ENCODE data around the gene PDE4B.

The PDE4B gene

DNA sequence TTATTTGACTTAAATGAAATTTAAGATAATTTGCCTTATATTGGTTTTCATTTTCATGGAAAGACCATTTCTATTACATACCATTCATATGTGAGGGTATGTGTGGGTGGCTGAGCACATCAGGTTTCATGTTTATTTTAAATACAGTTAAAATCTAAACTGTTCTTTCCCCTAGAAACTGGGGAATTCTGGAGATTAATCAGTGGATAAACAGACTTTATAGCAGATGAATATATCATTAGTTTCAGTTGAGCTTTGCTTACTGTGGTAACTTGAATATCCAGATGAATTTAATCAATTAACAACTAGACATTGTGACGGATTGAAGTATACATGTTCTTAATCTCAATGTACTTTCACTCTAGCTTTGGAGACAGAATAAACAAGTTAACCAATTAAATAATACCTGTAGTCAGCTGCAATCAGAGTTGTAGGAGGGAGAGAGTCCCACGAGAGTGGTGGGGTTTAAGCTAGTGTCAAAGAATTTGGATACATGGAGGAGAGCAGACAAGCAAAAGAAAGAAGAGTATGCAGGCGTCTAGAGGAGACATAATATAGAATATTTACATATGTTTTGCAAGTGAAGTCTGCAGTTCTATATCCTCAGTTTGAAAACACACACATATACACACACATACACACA lies 97.6 kb downstream of the PDE4B start:
- DNase-seq: no peak

DNA sequence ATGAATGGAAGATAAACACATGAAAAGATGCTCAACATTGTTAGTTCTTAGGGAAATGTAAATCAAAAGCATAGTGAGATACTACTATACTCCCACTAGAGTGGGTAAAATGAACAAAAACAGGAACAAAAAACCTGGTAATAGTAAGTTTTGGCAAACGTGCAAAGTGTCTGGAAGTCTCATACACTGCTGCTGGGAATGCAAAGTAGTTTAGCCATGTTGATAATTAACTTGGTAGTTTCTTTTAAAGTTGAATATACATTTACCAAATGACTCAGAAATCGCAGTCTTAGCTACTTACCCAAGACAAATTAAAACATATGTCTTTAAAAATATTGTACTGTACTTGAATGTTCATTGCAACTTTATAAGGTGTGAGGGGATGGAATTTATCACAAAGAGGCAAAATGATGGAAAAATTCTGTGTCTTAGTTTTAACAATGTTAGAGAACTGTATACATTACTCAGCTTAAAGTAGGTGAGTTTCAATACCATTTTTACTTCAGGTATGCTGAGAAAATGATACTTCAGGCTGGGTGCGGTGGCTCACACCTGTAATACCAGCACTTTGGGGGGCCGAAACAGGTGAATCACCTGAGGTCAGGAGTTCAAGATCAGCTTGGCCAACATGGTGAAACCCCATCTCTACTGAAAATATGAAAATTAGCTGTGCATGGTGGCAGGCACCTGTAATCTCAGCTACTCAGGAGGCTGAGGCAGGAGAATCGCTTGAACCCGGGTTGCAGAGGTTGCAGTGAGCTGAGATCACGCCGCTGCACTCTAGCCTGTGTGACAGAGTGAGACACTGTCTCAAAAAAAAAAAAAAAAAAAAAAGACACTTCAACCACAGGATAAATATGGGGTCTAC lies 102.3 kb downstream of the PDE4B start:
- DNase-seq: no peak

DNA sequence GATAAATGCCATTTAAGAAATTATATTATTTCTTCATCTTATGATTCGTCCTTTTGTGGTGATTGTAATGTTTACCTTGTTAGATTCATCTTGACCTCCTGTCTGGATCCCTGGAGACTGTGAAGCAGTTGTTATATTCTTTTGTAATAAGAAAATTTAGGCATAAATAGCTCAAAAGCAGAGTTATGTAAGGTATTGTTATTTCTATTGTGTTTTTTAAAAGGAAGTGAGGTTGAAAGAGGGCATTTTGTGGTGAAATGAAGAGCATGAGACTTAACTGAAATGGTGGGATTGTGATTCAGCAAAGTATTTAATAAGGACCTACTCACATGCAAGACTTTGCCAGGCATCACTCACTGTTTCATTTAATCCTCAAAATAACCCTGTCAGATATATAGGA lies 104.0 kb downstream of the PDE4B start:
- DNase-seq: no peak

DNA sequence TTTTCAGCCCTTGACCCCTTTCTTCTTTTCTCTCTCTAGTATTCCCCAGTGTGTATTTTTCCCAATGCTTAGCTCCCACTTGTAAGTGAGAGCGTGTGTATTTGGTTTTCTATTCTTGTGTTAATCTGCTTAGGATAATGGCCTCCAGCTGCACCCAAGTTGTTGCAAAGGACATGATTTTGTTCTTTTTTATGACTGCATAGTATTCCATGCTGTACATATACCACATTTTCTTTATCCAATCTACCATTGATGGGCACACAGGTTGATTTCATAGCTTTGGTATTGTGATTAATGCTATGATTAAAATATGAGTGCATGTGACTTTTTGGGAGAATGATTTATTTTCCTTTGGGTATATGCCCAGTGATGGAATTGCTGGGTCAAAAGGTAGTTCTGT lies 104.8 kb downstream of the PDE4B start:
- DNase-seq: no peak

DNA sequence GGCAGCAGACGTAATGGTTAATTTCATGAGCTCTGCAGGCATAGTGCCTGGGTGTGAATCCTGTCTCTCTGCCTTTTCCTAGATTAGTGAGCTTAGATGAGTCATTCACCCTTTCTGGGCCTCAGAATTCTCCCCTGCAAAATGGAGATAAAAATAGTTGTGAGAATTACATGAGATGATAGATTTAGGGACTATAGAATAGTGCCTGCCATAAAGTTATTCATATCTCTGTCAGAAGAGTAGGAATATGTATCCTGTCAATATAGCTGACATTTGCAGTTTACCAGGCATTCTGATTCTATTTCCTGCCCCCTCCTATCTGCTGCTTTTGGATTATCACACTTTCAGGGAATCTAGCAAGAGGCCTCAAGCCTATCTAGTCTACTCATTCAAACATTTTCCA lies 112.0 kb downstream of the PDE4B start:
- no peak for DNase-seq

DNA sequence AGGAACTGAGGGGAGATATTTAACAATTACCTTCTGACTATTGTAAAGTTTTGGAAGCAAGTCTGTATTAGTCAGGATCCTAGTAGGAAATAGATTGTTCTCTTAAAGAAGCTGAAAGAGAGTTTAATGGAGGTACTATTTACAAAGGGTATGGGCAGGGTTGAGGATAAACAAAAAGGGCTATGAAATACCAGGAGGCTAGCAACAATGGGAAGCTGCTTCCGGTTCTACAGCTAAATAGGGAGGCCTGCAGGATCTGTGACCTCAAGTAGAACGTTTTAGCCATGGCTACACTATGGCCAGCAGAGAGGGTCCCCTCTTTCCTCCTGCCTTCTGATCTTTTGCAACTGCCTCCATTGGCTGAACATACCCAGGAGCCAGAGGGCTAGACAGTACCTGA lies 117.7 kb downstream of the PDE4B start:
- DNase-seq: no peak

DNA sequence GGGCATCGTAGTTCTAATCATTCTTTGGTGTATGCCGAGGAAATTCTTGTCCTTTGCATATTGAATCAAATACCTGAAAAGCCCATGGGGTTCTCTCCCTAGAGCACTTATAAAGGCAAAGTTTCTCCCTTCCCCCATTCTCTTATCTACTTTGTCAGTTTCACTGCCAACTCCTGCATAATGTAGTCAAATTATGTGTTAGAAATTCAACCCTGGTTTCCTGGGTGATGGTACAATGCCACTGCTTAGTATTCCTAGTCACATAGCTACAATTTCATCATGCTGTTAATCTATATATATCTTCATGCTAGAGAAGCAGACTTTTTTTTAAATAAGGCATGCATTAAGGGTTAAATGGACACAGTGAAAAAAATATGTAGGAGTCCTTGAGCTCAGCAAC lies 119.0 kb downstream of the PDE4B start:
- no peak for DNase-seq

DNA sequence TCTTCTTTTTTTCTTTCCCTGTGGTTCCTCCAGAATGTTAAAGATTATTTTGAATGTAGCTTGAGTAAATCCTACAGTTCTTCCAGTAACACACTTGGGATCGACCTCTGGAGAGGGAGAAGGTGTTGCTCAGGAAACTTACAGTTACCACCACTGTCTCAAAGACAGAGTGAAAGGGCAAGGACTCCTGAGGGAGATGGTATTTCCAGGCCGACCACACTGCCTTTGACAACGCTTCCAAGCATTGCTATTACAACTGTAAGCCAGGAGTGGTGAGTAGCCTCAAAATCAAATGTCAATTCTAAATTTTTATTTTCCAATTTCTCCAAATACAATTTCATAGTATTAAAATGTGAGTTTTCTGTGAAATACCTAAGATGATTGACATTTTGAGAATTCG lies 125.9 kb downstream of the PDE4B start:
- DNase-seq: no peak

DNA sequence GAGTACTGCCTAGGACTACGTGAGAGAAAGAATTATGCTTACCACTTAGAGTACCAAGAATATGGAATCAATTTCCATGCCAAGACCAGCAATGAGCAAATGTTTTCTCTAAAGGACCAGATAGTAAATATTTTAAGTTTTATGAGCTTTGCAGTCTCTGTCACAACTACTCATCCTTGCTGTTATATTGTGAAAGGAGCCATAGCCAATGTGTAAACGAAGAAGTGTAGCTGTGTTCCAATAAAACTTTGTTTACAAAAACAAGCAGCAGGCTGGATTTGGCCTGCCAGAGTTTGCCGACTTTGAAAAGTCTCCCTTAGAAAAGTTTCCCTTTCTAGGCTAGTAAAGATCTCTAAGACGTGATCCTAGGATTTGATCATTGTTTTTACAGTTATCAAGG lies 128.8 kb downstream of the PDE4B start:
- DNase-seq: no peak

DNA sequence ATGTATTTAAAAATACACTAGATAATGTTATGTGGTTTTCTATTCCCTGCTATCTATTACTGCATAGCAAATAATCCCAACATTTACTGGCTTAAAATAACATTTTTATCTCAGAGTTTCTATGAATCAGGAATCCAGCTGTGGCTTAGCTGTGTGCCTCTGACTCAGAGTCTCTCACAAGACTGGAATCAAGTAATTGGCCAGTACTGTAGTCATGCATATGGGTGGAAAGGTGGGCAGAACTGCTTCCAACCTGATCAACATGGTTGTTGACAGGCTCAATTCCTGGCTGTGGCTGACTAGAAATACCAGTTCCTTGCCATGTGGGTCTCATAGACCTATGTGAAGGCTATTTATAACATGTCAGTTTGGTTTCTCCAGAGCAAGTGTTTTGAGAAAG lies 131.8 kb downstream of the PDE4B start:
- no peak for DNase-seq

DNA sequence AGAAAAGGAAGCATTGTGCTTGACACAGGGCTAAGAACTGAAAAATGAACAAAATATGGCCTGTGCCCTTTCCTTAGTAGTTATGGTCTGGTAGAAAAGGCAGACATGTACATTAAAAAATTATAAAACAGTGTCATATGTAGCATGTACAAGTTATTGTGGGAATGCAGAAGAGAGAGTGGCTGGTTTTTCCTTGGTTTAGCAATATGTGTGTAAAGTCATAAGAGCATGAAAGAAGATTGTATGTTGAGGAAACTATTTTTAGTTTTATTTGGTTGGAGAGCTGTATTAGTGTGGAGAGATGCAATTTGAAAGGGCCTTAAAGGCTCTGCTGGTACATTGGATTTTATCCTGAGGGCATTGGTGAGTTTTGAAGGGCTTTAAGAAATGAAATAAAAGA lies 145.8 kb downstream of the PDE4B start:
- no peak for DNase-seq

DNA sequence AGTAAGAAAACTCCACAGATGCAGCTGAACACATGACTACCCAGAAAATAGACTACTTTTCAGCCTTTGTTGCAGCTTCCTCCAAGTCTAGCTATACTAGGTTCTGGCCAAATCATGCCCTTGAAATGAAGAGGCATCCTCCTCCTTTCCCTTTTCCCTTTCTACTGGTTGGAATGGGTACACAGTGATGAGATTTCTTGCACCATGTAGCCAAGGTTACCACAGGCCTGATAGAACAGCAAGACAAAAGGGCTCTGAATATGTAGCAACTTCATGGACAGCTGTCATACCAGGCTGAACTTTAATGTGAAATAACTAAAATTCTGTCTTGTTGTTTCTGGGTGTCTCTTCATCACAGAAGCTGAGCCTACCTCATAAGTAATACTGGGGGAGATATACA lies 146.5 kb downstream of the PDE4B start:
- DNase-seq: no peak

DNA sequence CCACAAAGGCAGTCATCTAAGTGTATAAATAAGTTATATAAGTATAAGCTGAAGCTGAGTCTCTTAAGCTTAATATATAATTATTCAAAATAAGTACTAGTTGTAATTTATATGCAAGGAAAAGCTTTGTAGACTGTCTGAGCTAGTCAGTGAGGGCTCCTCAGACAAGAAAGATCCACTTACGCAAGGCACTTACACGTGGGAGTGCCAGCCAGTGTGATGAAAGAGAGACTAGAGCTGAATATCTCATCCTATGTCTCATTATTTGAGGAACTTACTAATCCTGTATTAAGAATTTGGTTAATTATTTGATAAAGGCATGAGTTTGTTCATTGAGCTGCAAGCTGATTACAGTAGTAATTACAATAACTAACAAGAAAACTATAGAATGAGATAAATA lies 146.9 kb downstream of the PDE4B start:
- no peak for DNase-seq

DNA sequence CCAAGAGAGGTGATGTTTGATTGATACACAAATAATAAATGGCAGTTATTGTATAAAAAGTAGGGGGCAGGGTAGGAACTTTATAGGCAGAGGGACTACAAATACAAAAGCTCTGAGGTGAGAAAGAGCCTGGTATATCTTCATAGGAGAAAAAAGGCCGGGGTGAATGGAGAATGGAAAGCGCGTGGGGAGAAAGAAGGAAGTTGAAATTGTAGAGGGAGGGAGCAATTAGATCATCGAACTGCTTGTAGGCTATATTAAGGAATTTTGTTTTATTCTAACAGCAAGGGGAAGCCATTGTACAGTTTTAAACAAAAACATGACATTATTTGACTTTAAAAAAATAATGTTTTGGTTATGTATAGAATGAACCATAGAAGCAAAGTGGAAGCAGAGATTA lies 147.4 kb downstream of the PDE4B start:
- no peak for DNase-seq

DNA sequence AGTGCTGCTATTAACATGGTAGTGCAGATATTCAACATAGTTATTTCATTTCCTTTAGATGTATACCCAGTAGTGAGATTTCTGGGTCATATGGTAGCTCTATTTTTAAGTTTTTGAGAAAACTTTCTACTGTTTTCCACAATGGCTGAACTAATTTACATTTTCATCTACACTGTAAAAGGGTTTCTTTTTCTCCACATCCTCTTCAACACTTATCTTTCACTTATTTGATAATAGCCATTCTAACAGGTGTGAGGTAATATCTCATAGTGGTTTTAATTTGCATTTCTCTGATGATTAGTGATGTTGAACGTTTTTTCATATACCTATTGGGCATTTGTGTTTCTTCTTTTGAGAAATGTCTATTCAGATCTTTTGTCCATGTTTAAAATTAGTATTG lies 149.8 kb downstream of the PDE4B start:
- no peak for DNase-seq

DNA sequence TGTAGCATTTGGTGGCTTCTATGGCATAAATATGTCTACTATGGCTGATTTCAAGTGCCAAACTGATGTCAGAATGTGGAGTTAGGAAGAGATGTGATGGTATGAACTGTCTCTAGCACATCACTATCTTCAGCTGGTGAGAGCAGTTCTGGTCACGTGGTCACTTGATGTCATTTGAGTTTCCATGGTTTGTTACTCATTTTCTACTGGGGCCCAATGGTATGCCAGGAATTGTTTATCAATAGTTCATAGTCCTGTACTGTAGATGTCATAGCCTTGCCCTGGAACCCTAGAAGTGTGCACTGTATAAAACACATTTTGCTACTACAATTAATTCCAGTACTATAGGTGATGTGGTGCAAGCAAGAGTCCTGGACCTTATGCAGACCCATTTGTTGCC lies 153.7 kb downstream of the PDE4B start:
- no peak for DNase-seq

DNA sequence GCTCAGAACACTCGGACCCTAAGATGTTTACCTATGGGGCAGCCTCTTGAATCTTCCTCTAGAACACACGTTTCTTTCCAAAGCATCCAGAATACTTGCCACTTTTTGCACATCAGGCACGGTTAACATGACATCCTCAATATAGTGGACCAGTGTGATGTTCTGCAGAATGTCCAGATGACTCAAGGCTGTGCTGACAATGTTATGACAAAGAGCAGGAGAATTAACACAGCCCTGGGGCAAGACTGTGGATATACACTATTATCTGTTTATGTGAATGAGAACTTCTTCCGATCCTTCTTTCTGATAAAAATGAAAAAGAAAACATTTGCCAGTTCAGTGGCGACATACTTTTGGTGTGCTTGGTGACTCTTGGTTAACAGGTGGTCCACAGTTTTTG lies 154.3 kb downstream of the PDE4B start:
- no peak for DNase-seq

DNA sequence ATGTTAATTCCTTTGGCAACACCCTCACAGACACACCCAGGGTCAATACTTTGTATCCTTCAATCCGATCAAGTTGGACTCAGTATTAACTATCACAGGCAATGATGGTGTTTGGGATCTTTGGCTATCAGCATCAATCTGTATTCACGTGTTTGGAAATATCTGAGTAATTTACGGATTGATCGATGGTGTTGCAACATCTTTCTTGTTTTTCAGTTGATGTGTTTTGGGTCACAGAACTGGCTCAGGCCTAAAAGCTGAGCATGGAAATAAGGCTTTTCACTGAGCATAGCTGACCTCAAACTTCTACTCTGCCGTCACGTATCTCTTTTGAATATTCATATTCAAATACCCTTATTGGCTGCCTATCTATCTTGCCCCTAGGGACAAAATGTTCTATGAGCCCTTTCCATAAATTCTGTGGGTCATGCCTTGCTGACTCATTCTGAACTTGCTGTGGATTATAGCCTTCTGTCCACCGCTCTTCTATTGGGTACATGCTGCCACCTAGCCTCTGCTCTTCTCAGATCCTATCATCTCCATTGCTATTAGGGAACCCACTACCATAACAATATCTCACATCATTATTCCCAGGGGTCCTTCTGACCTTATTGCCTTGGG lies 156.0 kb downstream of the PDE4B start:
- DNase-seq: peak in 1 of 2 experiments; percentile 15

DNA sequence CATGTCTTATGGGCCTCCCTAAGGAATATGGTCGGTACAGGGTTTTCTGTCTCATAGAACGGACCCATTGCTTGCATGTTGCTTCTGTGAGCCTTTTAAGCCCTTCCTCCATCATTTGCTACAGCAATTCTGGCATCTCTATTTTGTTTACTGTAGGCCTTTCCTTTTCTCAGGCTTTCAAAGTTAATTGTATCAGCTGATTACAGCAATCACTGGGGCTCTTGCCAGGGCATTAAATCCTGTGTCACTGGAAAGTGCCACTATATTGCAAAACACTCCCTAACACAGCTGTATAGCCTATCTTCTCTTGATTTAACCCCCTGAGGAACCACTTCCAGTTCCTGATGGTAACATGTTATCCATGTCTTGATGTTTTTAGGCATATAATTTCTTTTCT lies 156.5 kb downstream of the PDE4B start:
- no peak for DNase-seq

DNA sequence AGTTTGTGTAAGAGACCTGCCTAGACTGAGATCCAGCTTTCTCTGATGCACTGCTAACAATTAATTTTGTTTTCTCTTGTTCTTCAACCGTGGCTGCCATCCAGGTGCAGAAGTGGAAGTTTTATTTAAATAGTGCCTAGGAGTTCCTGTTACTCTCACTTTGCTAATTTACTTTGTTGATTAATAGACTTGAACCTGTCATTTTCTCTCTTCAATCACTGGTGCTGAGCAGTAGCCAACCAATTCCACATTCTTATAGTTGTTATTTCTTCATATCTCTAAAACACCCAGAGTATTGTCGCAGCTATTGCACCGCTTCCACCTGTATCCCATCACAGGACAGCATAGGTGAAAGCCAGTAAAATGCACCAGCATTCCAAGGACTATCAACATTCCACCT lies 157.2 kb downstream of the PDE4B start:
- DNase-seq: no peak

DNA sequence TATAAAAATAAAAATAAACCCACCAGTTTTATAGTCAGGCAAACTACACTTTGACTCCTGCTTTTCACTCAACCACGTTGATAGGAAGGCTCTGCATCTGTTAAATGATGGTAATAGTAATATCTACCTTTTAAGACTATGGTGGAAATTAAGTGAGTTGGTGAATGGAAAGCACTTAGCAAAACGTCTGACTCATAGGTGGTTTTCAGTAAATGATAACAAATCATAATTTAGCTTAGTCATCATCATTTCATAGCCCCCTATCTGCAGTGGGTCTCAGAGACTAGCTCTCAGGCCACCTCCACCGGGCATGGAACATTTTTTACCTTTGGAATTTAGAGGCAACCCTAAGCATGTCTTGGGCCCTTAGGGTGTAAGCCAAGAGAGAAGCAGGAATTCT lies 160.0 kb downstream of the PDE4B start:
- DNase-seq: no peak

DNA sequence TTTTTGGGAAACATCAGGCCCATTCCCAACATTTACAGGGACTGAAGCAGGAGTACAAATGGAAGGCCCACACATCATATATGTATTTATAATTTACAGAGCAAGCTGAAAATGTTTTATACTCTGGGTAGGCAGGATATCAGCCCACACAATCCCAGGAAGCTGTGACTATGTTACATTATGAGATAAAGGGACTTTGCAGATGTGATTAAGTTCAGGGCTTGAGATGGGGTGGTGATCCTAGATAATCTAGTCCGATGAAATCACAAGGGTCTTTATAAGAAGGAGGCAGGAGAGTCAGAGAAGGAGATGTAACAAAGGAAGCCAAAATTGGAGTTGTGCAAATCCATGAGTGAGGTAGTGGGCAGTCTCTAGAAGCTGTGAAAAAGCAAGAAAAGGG lies 160.5 kb downstream of the PDE4B start:
- DNase-seq: no peak

DNA sequence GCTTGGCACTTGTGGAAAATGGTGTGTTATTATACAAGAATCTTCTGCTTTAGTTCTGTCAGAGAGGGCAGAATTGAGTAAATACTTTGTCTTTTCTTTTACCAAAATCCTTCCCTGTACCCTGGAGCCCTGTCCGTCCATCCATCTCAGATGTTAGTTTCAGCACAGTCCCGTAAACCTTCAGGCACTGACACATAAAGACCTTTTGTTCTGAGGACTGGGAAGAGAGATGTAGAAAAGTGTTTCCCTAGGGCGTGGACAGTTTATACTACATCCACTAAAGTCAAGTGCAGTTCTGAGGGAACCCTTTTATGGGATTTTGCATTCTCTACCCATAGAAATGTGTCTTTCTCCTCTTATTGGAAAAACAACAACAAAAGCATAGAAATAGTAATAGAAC lies 162.4 kb downstream of the PDE4B start:
- DNase-seq: no peak

DNA sequence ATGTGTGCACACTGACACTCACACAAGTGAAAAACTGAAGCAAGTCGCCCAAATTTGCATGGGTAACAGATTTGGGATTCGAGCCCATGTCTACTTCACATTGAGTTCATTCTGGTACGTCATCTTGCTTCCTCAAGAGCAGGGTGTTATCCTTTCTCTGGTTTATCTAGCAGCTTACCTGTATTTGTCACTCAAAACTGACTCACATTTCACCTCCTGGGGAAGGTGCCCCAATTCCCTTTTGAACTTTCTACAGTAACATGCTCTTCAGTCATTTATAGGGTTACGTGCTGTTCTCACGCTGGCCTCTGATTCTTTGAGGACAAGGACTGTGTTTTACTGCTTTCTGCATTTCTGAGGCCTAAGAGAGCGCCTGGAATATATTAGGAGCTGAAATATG lies 162.8 kb downstream of the PDE4B start:
- DNase-seq: no peak

Data from NCI-H2081 (cell line).